BLaER1 (cell line): ENCODE measurements around the gene CAMK2D.
"Not testable (repeated sequence)": the region's sequence is repeated elsewhere in the genome, so short reads cannot be mapped to it uniquely, and the experiment has no call there.

Source experiments
- H3K27ac ChIP-seq: shearing (Covaris generic); formaldehyde crosslinking; 2 replicates; pipeline ENCODE4 v1.8.1; 2022
- H3K27me3 ChIP-seq: shearing (Covaris generic); formaldehyde crosslinking; 2 replicates; pipeline ENCODE4 v1.8.1; 2022
- H3K36me3 ChIP-seq: shearing (Covaris generic); formaldehyde crosslinking; 2 replicates; pipeline ENCODE4 v1.8.1; 2022
- H3K4me1 ChIP-seq: shearing (Covaris generic); formaldehyde crosslinking; 2 replicates; pipeline ENCODE4 v1.8.1; 2022
- H3K4me2 ChIP-seq: shearing (Covaris generic); formaldehyde crosslinking; 2 replicates; pipeline ENCODE4 v1.8.1; 2022
- H3K4me3 ChIP-seq: shearing (Covaris generic); formaldehyde crosslinking; 2 replicates; pipeline ENCODE4 v1.8.1; 2022
- H3K9ac ChIP-seq: shearing (Covaris generic); formaldehyde crosslinking; 2 replicates; pipeline ENCODE4 v1.8.1; 2022
- H3K9me3 ChIP-seq: shearing (Covaris generic); formaldehyde crosslinking; 2 replicates; pipeline ENCODE4 v1.8.1; 2022
- H4K20me1 ChIP-seq: shearing (Covaris generic); formaldehyde crosslinking; 2 replicates; pipeline ENCODE4 v1.8.1; 2022
- Cebpa-rat ChIP-seq: shearing (Covaris generic); IDR thresholded peaks from 2 replicates; pipeline ENCODE4 v1.8.1; 2022

The CAMK2D gene

DNA sequence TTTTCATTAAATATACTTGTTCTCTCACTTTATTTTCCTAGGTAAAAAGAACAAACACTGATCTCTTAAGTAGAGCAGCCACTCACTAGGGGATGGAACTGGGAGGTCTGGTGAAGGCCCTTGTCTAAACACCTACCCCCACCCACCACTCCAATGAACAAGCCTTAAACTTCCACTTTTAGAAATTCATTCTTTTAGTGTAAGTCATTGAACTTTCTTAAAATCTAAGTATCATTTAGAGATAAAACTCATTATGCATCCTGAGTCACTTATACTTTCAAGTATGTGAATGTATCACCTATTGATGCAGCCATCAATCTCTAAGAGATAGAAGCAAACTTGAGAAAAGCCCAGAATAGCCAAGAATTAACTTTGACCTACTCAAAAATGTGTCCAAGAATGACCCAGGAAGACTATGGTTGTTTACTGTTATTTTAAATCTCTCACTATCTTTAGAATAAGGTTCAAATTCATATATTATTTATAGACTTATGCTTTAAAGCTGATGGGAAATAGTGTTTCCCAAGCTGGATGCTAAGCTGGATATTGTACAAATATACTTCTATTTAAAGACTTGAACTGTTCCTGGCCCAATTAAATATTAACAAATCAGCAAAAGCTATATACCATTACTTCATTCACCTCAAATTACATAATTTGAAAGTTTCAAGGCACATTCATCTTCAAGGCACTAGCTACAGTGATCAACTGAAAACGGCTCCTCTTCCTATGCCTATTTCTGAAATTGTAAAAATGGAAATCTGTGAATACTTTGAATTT, 49.5 kb downstream of the CAMK2D start:
- Histone ChIP-seq H3K4me3 (no peak overlapping the region), H3K27me3 (no peaks in the 10 kb centered on the region), H3K27ac (no peak overlapping the region), H3K9ac (no peak overlapping the region), H3K4me1 (no peaks in the 10 kb centered on the region; the same call in 1 of the 2 replicates), H3K9me3 (no peaks in the 10 kb centered on the region), H3K4me2 (no peak overlapping the region), H3K36me3 (peaks cover 31% of the 10 kb centered on the region; the same call in 1 of the 2 replicates), H4K20me1 (peaks cover 92% of the 10 kb centered on the region)
- TF ChIP-seq Cebpa-rat, result no peak

DNA sequence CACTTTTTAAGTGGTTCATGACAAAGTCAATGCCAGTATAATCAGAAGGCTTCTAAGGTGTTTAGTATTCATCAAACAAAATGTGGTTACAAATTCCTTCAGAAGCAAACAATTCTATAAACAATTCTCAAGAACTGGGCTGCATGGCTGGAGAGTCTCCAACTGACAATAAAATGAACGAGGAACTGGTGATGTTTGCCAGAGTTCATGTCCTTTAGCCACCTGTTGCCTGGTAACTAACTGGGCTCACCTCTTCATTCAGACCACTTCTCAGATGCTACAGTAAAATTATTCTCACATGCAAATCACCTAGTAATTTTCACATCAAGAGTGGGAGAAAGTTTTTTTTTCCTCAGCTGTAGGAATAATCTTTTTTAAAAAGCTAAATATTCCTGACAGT, 53.3 kb downstream of the CAMK2D start:
- TF ChIP-seq Cebpa-rat, result no peak
- Histone ChIP-seq H3K4me1 (no peaks in the 10 kb centered on the region; the same call in 1 of the 2 replicates), H3K27me3 (no peaks in the 10 kb centered on the region), H3K4me2 (no peak overlapping the region; the same call in 1 of the 2 replicates), H3K36me3 (peaks cover 28% of the 10 kb centered on the region), H3K9me3 (no peaks in the 10 kb centered on the region), H3K9ac (no peak overlapping the region), H3K27ac (no peak overlapping the region), H4K20me1 (peaks cover 86% of the 10 kb centered on the region), H3K4me3 (no peak overlapping the region)

DNA sequence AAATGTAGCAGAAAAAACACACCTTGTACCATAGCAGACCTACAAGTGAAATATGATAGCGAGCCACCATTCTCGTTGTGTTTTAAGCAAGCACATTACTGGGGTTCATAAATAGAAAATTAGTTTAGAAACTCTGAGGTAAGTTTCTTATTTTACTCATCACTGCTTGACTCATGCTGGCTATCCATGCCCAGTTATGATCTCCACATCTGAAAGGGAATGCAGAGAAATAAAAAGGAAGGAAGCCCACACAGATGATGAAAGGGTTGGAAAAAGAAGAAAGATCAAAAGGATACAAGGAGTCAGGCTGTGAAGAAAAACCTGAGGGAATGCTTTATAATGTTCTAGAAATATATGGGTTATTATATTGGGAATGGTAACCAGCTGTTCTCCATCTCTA, 54.5 kb downstream of the CAMK2D start:
- H3K27ac ChIP-seq, result no peak overlapping the region
- peaks cover 79% of the 10 kb centered on the region for H4K20me1 ChIP-seq
- H3K4me3 ChIP-seq, result no peak overlapping the region
- H3K27me3 ChIP-seq, result no peaks in the 10 kb centered on the region
- TF ChIP-seq Cebpa-rat, result no peak
- no peaks in the 10 kb centered on the region; the same call in 1 of the 2 replicates for H3K4me1 ChIP-seq
- H3K4me2 ChIP-seq, result no peak overlapping the region
- H3K9me3 ChIP-seq, result no peaks in the 10 kb centered on the region
- H3K9ac ChIP-seq, result no peak overlapping the region
- peaks cover 32% of the 10 kb centered on the region for H3K36me3 ChIP-seq

DNA sequence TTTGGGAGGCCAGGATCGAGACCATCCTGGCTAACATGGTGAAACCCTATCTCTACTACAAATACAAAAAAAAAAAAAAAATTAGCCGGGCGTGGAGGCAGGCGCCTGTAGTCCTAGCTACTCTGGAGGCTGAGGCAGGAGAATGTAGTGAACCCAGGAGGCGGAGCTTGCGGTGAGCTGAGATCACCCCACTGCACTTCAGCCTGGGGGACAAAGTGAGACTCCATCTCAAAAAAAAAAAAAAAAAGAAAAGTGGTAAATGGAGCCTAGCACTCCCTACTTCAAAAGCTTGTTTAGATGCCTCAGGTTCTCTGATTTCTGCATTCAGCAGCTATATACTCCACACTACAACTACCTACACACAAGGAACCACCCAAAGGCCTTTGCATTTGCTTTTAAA, 56.4 kb downstream of the CAMK2D start:
- not testable (repeated sequence) for H3K4me2 ChIP-seq, H3K9me3 ChIP-seq, H3K9ac ChIP-seq, H3K4me3 ChIP-seq, H3K27ac ChIP-seq, H3K27me3 ChIP-seq
- Histone ChIP-seq H4K20me1 (peaks cover 81% of the 10 kb centered on the region), H3K4me1 (peaks cover 15% of the 10 kb centered on the region), H3K36me3 (peaks cover 45% of the 10 kb centered on the region)

DNA sequence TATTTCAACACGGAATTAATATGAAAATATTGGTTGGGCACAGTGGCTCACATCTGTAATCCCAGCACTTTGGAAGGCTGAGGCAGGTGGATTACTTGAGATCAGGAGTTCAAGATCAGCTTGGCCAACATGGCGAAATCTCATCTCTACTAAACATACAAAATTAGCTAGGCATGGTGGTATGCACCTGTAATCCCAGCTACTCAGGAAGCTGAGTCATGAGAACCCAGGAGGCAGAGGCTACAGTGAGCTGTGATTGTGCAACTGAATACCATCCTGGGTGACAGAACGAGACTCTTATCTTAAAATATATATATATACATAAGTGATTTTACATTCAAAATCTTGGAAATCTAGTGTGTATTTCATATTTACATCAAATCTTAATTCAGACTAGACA, 58.9 kb downstream of the CAMK2D start:
- H3K27me3 ChIP-seq, H3K4me3 ChIP-seq, H3K4me2 ChIP-seq, H3K27ac ChIP-seq, H3K9ac ChIP-seq, H3K9me3 ChIP-seq: not testable (repeated sequence)
- Histone ChIP-seq H4K20me1 (peaks cover 80% of the 10 kb centered on the region), H3K4me1 (peaks cover 15% of the 10 kb centered on the region), H3K36me3 (peaks cover 33% of the 10 kb centered on the region)

DNA sequence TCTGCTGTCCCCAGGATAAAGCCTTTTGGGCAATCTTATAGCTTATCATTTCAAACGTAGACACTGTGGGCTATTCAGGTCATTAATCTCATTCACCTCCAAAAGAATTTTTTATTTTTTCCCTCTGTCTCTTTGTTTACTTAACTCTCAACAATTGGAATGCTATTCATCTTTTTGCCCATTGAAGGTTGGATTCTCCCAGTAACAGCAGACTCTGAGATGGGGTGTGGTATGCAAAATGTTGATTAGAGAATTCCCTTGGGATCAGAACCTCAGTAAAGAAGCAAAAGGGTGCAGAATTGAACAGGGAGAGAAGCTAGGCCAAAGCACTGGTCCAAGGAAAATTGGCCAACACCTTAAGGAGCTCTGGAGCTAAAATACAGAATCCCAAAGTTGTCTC, 60.4 kb downstream of the CAMK2D start:
- Histone ChIP-seq H3K27me3 (no peaks in the 10 kb centered on the region), H3K27ac (no peak overlapping the region), H3K36me3 (peaks cover 39% of the 10 kb centered on the region), H3K4me1 (peaks cover 15% of the 10 kb centered on the region), H3K9ac (no peak overlapping the region), H3K9me3 (no peaks in the 10 kb centered on the region), H3K4me2 (no peak overlapping the region), H3K4me3 (no peak overlapping the region), H4K20me1 (peaks cover 80% of the 10 kb centered on the region)
- no peak for TF ChIP-seq Cebpa-rat

DNA sequence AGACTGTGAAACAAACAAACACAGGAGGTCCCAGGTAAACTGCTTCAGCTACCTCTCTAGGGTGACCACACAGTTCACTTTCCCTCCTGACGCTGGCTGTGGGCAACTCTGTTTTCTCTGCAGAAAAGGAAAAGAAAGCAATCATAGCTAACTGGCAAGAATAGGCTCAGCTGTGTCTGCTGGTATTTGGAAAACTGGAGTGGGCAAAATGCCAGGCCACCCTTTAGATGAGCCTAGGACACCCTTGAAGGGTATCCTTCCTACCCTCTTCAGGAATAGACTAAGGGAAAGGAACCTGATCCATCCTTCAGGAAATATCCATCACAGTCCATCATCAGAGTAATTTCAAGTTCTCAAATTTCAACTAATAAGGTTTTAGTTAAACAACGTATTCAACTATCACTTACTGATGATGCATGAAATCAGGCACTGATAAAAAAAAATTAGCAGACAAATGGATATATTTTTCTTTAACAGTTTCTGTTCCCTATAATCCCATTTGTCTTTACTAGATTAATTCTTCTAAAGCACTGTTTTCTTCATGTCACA, 60.9 kb downstream of the CAMK2D start:
- H3K27ac ChIP-seq, result no peak overlapping the region
- H3K4me2 ChIP-seq, result no peak overlapping the region
- peaks cover 40% of the 10 kb centered on the region for H3K36me3 ChIP-seq

DNA sequence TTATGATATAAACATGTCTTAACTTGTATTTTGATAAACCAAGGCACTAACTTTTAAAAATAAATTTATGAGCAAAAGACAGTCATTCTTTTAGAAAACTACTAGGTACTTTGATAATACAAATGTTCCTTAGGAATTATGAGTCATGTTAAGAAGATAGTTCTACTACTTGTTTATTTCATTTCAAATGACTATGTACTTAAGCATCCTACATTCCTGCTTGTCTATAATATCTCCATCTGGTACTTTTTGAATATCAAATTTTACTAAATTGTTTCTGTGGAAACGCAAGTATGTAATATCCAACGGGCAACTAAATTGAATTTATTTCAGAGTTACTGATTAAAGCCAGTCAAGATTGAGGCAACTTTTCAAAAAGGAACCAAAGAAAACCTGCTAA, 61.8 kb downstream of the CAMK2D start:
- no peak overlapping the region for H3K9ac ChIP-seq
- TF ChIP-seq Cebpa-rat, result no peak
- no peak overlapping the region for H3K4me2 ChIP-seq
- H3K4me1 ChIP-seq, result peaks cover 26% of the 10 kb centered on the region
- H3K36me3 ChIP-seq, result peaks cover 38% of the 10 kb centered on the region
- H3K4me3 ChIP-seq, result no peak overlapping the region
- H3K27me3 ChIP-seq, result no peaks in the 10 kb centered on the region
- H3K27ac ChIP-seq, result no peak overlapping the region
- H3K9me3 ChIP-seq, result no peaks in the 10 kb centered on the region
- H4K20me1 ChIP-seq, result peaks cover 79% of the 10 kb centered on the region

More for the DNA sequence above, 60.9 kb downstream of the CAMK2D start:
- no peaks in the 10 kb centered on the region for H3K27me3 ChIP-seq
- peaks cover 18% of the 10 kb centered on the region for H3K4me1 ChIP-seq
- H3K4me3 ChIP-seq, result no peak overlapping the region
- H4K20me1 ChIP-seq, result peaks cover 79% of the 10 kb centered on the region
- H3K9ac ChIP-seq, result no peak overlapping the region
- H3K9me3 ChIP-seq, result no peaks in the 10 kb centered on the region
- no peak for TF ChIP-seq Cebpa-rat

DNA sequence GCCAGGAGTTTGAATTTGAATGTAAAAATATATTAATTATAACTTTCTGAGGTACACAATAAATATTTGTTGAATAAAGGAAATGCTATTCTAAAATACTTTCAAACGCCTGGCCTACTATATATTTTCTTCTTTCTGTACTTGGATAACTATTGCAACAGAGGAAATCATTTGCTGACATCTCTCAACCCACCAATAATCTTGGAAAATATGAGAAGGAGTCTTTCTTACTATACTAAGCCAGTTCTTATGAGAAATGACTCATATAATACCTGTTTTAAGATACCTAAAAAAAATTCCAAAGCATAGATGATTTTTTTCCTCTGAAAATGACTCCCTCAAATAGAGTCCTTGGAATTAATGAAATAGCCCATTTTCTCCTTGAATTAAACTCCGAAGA, 64.1 kb downstream of the CAMK2D start:
- peaks cover 47% of the 10 kb centered on the region for H3K4me1 ChIP-seq
- H4K20me1 ChIP-seq, result peaks cover 92% of the 10 kb centered on the region
- no peaks in the 10 kb centered on the region for H3K27me3 ChIP-seq
- no peak overlapping the region for H3K9ac ChIP-seq
- no peak overlapping the region for H3K4me3 ChIP-seq
- H3K4me2 ChIP-seq, result no peak overlapping the region
- TF ChIP-seq Cebpa-rat, result no peak
- no peaks in the 10 kb centered on the region for H3K9me3 ChIP-seq
- H3K27ac ChIP-seq, result no peak overlapping the region
- peaks cover 28% of the 10 kb centered on the region for H3K36me3 ChIP-seq

DNA sequence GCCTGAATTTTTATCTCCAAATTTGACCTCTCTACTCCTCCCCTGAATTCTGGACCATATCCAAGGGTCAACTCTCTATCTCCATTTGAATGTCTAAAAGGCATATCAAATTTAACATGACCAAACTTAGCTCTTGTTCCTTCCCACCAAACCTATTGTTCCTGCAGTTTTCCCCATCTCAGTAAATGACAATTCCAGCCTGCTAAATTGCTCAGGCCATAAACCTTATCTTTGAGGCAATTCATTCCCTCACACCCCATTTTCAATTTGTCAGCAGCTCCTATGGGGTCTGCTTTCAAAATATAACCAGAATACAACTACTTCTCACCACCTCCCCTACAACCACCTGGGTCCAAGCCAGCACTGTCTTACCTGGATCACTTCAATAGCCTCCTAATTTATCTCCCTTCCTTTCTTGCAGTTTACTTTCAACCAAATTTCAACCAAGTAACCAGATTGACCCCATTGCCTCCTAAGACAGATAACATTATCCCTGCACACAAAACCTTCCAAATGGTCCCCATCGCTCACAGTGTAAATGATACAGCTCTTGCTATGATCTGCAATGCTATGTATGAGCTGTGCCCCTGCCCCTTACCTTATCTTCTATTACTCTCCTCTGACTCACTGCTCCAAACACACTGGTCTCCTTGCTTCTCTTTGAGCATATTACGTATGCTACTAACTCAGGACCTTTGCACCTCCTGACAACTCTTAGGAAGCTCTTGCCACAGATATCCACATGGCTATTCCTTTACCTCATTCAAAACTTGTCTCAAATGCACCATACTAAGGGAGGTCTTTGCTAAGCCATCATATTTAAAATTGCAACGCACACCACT, 66.0 kb downstream of the CAMK2D start:
- no peak overlapping the region for H3K4me3 ChIP-seq
- H3K4me1 ChIP-seq, result peaks cover 33% of the 10 kb centered on the region
- no peak for TF ChIP-seq Cebpa-rat
- no peaks in the 10 kb centered on the region; the same call in 1 of the 2 replicates for H3K9me3 ChIP-seq
- no peak overlapping the region for H3K9ac ChIP-seq
- no peak overlapping the region for H3K27ac ChIP-seq
- H3K4me2 ChIP-seq, result no peak overlapping the region
- H3K27me3 ChIP-seq, result no peaks in the 10 kb centered on the region
- peaks cover 29% of the 10 kb centered on the region for H3K36me3 ChIP-seq
- peaks cover 85% of the 10 kb centered on the region for H4K20me1 ChIP-seq
